Prostate gland (tissue), 1 donor: ENCODE results near the gene ATAD2B.
"Not testable (repeated sequence)": the region's sequence is repeated elsewhere in the genome, so short reads cannot be mapped to it uniquely, and the experiment has no call there.

ENCODE experiments used
- POLR2A ChIP-seq: fragments of 450-650 bp; IDR thresholded peaks from one replicate; pipeline ENCODE4 v1.6.1; 2016; ENCODE audit warnings: antibody characterized with exemption, mild to moderate bottlenecking
- POLR2AphosphoS5 ChIP-seq: sonication (generic); formaldehyde crosslinking; IDR thresholded peaks from one replicate; pipeline ENCODE4 v1.6.1; 2017; ENCODE audit warnings: antibody characterized with exemption

- TF ChIP-seq POLR2A, POLR2AphosphoS5: not testable (repeated sequence)
These were observed 203.9 kb downstream of the ATAD2B start for GRCh38 chr2:23723029-23723428.
